Activated CD4-positive, alpha-beta T cell treated with anti-CD3 and anti-CD28 coated beads, Interleukin-2, Interleukin-4, amounts not matched to agents 100 ng/mL and 50 ng/mL, durations not matched to agents 16 hours and 8 hours (primary cell): ENCODE results near the gene PHLDA2.
A peak's percentile ranks its signal among the peaks of the same experiment; 100 is the strongest.

Source experiments
- DNase-seq: peaks from one replicate; pipeline ENCODE4 v3.0.0-alpha.2; 2020; ENCODE audit warnings: low spot score

PHLDA2 gene, protein sequence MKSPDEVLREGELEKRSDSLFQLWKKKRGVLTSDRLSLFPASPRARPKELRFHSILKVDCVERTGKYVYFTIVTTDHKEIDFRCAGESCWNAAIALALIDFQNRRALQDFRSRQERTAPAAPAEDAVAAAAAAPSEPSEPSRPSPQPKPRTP

DNA sequence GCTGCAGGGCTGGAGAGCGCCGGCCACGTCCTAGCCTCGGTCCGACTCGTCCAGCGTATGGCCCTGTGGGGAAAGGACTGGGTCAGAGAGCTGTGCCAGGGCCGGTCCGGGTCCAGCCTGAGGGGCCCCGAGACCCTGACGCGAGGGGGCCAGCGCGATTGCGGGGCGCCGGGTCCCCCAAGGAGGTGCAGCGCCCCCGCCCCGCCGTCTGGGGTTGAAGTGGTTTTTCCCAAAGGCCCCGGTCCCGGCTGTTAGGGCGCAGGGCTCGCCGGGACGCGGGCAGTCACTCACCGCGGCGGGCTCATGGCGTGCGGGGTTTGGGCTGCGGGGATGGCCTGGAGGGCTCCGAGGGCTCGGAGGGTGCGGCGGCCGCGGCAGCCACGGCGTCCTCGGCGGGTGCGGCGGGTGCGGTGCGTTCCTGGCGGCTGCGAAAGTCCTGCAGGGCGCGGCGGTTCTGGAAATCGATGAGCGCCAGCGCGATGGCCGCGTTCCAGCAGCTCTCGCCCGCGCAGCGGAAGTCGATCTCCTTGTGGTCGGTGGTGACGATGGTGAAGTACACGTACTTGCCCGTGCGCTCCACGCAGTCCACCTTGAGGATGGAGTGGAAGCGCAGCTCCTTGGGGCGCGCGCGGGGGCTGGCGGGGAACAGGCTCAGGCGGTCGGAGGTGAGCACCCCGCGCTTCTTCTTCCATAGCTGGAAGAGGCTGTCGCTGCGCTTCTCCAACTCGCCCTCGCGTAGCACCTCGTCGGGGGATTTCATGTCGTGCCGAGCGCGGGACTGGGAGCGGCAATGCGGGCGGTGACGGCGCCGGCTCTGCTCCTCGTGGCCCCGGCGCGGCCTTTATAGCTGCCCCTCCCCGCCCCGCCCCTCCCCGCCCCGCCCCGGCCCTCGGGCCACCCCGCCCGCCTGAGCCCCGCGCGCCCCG, at the start of gene PHLDA2:
TSS of gene PHLDA2 (minus strand) at position 816 of the 926 bp plus-strand sequence. CDS start at position 760, 56 bp downstream.
- peak; percentile 59 for DNase-seq

DNA sequence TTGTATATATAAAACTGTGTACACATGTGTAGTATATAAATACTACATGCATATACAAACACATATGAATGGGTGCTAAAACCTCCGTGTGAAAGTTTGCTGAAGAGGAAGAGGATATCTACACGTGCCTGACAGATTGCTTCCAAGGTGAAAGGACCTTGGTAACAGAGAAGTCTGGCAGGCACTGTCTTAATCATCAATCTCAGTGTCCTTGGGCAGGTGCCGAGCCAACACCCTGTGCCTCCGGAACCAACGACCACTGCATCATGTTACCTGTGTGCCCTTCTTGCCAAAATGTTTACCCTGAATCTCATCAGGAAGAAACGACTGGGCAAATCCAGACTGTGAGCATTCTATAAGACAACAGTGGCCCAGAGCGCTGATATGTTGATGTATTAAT, 47.9 kb upstream of the PHLDA2 start:
- no peak for DNase-seq

DNA sequence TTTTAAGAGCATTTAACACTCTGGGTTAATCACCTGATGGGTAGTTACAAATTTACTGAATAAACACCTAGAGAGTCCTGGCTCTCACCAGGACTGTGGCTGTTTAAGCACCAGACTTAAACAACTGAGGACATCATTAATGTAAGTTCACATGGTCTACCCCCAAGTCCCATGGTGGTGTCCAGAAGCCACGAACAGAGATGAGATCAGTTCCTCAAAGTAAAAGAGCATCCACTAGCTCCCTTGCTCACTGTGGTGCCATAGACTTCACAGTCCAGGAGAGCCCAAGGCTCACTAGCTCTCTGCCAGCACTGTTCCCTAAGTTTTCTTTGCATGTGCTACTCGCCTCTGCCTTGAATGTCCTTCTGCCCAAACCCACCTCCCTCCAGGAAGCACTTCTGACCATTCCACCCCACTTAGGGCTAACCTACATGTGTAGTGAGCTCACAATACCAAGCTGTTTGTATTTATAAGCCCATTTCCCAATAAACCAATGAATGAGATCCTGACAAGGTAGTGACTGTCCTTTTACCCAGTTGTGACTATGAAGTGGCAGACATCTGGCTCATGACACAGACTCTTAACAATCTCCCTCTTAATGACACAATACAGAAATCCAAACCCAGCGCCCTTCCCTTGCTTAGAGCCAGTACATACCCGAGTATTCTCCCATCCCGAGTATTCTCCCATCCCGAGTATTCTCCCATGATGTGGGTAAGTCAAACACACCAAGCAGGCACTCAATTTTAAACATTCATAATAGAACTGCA, 47.3 kb upstream of the PHLDA2 start:
- DNase-seq: no peak

DNA sequence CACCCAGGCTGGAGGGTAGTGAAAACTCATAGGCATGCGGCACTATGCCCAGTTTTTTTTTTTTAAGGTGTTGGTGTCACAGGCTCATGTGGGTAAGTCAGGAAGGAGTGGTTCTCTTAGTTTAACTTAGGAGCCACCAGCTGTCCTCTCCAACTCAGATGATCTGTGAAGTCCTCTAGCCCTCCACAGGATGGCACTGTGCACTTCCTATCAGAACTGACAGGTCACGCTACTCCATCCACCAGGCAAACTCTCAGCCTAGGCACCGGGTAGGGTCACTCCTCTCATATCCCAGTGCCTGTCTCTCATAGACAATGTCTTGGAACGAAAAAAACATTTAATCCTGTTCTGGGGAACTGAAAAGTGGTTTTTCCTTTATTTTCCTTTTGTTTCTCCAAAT, 46.4 kb upstream of the PHLDA2 start:
- DNase-seq: peak; percentile 44

DNA sequence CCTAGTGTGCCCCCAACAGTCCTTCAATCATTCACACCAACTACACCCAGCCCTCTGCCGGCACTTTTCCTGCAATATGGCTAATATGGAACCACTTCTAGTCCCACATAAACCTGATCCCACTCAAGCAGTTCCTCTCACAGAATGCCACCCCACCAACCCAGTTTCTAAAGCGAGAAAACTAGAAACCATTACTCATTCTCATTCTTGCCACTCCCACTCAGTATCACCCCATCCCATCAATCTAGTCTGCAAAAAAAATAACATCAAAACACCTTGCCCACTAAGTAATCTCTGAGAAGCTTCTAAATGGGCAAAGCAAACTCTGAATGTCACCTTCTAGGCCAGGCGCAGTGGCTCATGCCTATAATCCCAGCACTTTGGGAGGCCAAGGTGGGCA, 45.1 kb upstream of the PHLDA2 start:
- no peak for DNase-seq

DNA sequence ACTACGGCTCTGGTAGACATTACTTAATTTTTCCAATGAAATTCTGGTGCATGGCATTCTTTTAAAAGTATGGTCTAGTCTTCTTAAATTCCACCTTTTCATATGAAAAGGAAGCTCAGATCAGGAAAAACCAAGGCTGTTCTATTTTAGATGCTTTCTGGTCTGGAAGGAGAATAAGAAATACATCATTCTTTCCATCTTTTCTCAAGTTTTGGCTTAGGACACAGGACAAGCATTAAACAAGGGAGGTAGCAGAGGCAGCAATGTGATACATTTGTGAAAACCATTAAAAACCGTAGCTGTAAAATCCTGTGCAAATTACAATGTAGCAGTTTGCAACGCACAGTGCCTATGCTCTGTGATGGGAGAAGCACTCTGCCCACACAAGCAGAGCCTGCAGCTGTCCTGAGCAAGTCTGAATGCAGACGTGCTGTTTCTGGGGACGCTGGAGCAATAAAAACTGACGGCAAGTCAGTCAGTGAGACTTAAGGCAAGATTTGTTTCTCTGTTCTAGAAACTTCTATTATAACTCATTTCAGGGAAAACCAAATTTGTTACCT, 39.2 kb upstream of the PHLDA2 start:
- no peak for DNase-seq

DNA sequence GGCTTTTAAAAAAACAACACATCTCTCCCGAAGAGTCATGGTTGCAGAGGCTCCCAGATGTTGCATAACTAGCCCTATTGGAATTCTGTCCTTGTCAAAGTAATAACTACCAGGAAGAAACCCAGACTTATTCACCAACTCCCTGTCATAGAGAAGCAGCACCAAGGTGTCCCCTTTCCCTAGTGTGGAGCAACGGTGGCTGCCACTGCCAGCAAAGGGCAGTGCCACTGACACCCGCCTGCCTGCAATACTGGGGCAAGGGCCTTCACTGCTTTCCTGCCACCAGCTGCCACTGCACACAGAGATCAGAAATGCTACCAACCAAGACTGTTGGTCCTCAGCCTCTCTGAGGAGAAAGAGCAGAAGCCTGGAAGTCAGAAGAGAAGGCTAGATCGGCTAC, 35.6 kb upstream of the PHLDA2 start:
- DNase-seq: no peak

DNA sequence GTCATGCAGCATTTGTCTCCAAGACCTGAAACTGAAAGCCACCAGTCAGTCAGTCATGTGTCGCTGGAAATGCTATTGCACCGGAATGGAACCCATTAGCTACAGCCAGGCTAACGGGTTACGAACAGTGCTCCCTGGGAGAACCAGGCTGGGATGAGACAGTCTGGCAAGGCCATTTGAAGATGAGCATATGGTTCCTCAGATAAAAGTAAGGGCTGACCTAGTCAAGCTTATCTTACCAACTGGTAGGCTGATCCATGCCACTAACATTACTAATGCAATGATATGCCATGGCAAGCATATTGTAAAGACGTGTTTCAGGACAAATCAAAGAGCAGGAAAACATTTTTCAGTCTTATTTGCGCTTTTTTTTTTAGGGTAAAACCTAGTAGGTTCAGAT, 34.5 kb upstream of the PHLDA2 start:
- no peak for DNase-seq

DNA sequence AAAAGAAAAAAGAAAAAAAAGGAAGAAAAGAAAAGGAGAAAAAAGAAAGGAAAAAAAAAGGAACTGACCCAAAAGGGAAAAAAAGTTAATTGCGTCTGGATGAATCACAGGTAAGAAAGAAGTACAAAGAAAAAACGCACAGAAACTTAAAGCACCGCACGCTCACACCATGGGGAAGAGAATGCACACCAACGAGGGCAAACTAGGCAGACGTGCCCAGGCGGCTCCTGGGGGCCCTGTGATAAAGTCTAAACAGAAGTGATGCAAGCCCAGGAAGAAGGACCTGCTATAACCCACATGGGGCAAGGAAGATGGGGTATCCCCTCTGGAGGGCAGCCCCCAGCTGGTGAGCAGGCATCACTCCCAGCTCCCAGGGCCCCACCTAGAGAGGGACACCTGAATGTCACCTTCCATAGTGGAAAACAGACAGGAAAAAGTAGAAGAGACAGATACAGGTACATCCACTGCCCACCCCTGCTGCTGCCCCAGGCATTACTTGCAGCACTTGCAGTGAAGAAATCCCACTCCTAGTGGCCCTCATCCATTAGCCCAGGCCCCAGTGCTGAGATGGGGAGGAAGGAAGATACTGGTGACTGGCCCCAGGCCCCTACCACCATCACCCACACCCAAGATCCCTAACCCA, 34.0 kb upstream of the PHLDA2 start:
- no peak for DNase-seq

DNA sequence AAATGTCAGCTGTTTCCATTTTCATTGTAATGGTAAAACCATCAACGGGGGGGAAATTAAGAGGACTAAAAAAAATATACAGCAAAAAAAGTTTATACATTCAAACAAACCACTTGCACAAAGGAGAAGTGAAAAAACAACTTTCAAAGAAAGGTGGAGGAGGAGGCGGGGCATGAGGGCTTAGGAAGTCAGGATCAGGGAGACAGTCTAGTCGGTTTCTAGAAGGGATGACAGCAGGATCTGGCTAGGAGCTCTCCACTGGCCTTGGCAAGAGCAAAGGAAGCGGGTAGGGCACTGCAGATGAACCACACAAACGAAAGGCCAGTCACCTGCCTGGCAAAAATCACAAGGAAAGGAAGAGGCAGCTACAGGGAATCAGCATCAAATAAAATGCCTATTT, 31.9 kb upstream of the PHLDA2 start:
- DNase-seq: no peak

DNA sequence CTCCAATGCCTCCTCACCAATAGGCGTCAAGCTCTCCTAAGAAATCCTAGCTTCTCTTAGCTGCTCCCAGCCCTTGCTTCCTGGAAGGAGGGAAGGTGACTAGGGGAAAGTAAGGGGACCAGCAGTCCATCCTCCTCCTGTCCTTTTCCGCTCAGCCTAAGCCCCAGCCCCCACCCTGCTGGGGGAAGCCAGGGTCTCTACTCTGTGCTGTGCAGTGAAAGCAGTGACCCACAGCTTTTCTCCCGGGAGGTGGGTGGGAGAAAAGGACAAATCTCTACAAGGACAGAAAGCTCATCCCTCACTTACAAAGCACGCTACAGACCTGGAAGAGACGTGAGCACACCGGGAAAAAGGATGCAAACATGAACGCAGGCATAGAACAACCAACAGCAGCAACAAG, 30.9 kb upstream of the PHLDA2 start:
- no peak for DNase-seq

DNA sequence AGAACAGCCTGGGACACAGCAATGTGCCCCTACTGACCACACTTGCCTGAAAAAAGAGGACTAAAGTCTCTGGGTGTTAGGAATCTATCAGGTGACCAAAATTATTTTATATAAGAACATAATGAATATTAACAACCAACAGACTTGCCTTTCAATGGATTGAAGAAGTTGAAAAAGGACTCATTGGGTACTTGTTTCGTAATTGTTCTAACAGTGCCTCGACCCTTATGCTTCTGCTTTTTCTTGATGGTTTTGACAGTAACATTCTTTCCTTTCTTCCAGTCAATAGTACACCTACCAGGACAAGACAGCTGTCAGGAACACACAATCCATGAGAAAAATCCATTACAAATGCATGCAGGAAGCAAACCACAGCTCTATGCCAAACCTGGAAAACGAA, 29.0 kb upstream of the PHLDA2 start:
- no peak for DNase-seq

DNA sequence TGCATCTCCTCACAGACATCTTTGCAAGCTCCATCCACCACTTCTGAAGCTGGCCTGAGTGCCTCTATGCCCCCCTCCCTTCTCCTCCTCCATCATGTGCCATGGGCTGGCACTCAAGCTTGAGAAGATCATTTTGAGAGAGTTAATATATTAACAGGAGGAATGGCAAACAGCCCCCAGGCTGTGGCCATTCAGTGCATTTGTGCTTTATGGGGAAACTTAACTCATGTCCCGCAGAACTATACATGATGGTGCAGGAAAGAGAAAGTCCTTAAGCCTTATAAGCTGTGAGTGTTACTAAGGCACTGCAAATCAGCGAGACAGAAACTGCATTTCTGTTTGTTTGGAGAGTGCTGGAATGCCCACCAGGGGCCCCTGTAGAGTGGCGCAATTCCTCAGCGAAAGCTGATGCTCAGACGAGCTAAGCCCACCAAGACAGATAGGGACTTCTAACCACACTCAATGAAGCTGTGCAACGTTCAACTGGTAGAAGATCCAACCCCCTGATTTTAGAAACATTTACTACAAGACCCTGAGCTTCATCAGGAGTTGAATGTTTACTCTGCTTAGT, 26.8 kb upstream of the PHLDA2 start:
- no peak for DNase-seq

DNA sequence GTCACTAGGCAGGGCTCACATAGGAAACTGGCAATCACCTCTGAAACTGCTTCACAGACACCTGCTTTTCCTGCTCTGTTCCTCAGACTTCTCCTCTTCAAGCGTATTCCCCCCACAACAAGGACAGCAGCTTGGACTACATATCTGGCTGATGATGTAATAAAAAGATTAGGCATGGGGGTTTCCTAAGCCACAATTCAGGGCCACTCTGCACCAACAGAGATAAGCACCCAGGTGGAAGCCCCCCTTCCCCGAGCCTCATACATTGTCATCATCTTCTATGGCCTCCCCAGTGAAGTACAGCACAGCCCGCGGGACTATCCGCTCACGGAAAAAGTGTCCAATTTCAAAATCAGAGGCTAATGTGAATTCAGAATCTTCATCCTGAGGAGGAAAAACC, 25.0 kb upstream of the PHLDA2 start:
- DNase-seq: no peak

DNA sequence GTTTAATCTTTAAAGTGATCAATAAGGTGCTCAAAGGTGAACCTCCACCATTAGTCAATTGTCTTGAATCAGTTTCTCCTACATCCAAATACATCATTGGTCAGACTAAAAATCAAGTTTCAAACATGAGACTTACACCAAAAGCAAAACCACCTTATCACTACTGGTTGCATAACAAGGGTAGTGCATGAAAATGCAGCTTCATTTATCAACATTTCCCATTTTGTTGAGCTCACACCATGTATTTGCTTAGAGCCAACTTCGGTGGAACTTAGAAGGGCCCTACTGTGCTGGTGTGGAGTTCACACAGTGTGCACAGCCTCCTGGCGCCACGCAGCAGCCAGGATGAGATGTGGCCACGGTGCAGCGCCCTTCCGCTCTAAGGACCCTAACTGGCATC, 23.1 kb upstream of the PHLDA2 start:
- DNase-seq: no peak

DNA sequence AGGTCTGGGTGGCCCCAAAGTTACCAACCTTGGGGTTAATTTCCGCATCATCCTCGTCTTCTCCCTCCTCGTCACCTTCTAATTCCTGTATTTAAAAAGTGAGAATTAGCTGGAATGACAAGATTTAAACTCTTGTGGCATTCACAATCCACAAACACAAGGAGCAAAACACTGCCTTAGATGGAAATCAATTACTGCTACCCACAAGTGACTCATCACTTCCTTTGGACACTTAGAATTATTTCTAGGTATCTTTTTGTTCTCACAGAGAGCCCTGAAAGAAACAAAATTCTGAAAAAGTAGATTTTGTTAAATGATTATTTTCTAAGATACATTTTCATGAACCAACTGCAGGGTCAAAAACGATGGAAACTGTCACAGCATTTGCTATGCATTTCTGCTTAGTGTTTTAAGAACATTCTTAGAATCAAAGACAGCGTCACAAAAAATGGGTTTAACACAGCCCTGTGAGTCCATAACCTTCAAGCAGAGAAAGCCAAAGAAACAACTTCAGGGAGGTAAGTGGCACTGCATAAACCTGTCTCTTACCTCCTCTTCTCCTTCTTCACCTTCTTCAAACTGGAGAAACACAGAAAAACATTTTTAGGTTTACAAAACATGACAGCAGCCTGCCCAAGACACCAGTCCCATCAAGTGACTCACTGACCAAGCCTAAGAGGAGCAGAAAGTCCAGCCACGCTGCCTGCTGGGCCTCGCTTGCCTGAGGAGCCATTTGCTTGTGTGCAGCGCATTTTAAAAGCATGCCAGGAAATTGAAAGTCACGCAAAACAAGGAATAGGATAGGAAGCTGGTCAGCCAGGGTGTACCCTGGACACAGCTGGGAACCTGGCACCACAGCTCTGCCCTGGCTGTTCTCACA, 22.3 kb upstream of the PHLDA2 start:
- DNase-seq: no peak

DNA sequence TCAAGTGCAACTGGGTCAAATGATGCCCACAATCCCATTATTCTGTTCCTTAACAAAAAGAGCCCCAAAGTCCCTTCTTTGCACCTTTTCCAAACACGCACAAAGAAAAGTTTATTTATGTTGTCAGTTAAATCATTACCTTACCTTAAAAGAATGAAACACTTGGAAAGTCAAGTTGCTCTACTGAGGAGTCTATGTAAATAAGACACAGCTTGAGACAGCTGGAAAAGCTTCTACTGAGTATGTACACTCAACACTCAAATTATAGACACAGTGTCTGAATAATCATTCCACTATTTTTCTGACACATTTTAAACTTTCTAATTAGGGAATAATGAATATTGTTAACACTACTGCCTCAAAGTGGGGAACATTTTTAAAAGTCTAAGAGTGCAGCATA, 21.6 kb upstream of the PHLDA2 start:
- no peak for DNase-seq

DNA sequence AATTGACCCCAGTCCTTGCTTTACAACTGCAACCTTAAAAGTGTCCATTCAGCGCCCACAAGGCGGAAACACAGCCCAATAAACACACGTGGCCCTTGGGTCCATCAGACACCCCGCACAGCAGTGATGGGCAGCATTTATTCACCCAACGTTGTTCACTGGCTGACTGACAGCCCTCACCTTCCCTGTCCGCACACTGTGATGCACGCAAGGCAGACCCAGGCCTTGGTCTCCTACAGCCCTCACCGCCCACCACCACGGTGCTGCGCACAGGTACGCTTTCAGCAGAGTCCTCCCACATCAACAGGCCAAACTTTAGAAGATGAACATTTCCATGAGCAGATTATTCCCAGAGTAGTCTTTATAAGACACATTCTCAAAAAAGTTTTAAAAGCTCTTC, 20.7 kb upstream of the PHLDA2 start:
- no peak for DNase-seq

DNA sequence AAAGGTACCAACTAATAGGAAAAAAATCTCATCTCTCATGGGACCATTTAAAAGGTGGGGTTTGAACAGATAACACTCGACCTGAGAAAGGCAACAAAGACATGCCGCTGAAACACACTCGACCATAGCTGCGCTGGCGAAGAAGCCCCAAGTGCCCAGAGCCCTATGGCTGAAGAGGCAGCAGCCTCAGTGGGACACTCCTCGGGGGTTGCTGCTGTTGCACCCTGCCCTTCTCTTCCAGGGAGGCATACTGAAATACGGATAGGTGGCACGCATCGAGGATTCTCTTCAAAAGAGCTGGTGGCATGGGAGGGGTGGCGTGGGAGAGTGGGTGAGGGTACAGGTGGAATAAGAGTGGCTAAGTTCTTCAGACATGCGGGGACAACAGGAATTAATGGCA, 18.5 kb upstream of the PHLDA2 start:
- DNase-seq: no peak

DNA sequence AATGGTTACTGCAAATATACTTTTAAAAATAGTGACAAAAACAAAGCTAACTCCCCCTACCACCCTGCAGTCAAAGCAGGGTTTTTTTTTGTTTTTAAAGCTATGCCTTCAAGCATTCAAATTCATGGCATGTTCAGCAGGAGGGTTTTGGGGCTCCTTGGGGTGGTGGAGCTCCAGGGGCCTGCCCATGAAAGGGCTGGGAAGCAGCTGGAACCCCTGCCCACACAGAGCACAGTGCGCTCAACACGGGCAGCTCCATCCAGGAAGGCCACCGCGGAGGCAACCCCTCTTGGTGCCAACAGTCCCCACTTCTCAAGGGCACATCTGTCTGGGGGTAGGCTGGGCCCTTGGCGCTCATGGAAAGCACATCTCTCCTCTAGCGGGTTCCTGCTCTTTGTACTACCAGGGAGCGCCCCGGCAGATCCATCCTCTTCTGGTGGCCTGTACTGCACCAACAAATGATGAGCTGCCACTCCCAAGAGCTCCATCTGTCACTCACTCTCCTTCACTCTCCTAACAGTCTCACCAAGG, 16.6 kb upstream of the PHLDA2 start:
- DNase-seq: no peak
